ENCODE measurements around the gene TRIM61.

The TRIM61 gene

GRCh38 chr4:165011403-165011802 lies 33.9 kb upstream of the TRIM61 start:
- Histone ChIP-seq H3K79me2 (ENCODE audit: insufficient read depth, low read depth) (no peaks in the 10 kb centered on the region), H3K4me1 (ENCODE audit: low read depth, poor library complexity, severe bottlenecking) (no peaks in the 10 kb centered on the region), H3K27ac (no peak overlapping the region), H3K36me3 (ENCODE audit: insufficient read depth) (no peaks in the 10 kb centered on the region), H3K9ac (no peak overlapping the region), H3K4me3 (IDR thresholded peaks at IDR 0.05; ENCODE audit: insufficient read depth, low read depth, low read length) (no peak overlapping the region), H3K27me3 (ENCODE audit: insufficient read depth, low read depth) (no peaks in the 10 kb centered on the region), H3K4me2 (no peak overlapping the region), H2AFZ (ENCODE audit: low read depth) (no peak overlapping the region), H4K20me1 (ENCODE audit: insufficient read depth) (no peaks in the 10 kb centered on the region)
- no peak for TF ChIP-seq CTCF (conservative IDR thresholded peaks at IDR 0.05; ENCODE audit: low read depth, low read length)

- Histone ChIP-seq H3K4me2 (no peak overlapping the region), H4K20me1 (ENCODE audit: insufficient read depth) (no peaks in the 10 kb centered on the region), H3K27me3 (ENCODE audit: insufficient read depth, low read depth) (no peaks in the 10 kb centered on the region), H3K4me3 (IDR thresholded peaks at IDR 0.05; ENCODE audit: insufficient read depth, low read depth, low read length) (no peak overlapping the region), H3K27ac (no peak overlapping the region), H3K4me1 (ENCODE audit: low read depth, poor library complexity, severe bottlenecking) (no peaks in the 10 kb centered on the region), H3K36me3 (ENCODE audit: insufficient read depth) (no peaks in the 10 kb centered on the region), H2AFZ (ENCODE audit: low read depth) (no peak overlapping the region), H3K79me2 (ENCODE audit: insufficient read depth, low read depth) (no peaks in the 10 kb centered on the region), H3K9ac (no peak overlapping the region)
- TF ChIP-seq CTCF (conservative IDR thresholded peaks at IDR 0.05; ENCODE audit: low read depth, low read length), result no peak
Observed at GRCh38 chr4:165010991-165011390, 33.5 kb upstream of the TRIM61 start.

- H3K27me3 ChIP-seq (ENCODE audit: insufficient read depth, low read depth), result no peaks in the 10 kb centered on the region
- H3K79me2 ChIP-seq (ENCODE audit: insufficient read depth, low read depth), result no peaks in the 10 kb centered on the region
- H3K36me3 ChIP-seq (ENCODE audit: insufficient read depth), result no peaks in the 10 kb centered on the region
- no peak overlapping the region for H3K9ac ChIP-seq
- no peaks in the 10 kb centered on the region for H4K20me1 ChIP-seq (ENCODE audit: insufficient read depth)
- H3K4me2 ChIP-seq, result no peak overlapping the region
- H3K4me1 ChIP-seq (ENCODE audit: low read depth, poor library complexity, severe bottlenecking), result no peaks in the 10 kb centered on the region
- TF ChIP-seq CTCF (conservative IDR thresholded peaks at IDR 0.05; ENCODE audit: low read depth, low read length), result no peak
- no peak overlapping the region for H3K4me3 ChIP-seq (IDR thresholded peaks at IDR 0.05; ENCODE audit: insufficient read depth, low read depth, low read length)
- H2AFZ ChIP-seq (ENCODE audit: low read depth), result no peak overlapping the region
- H3K27ac ChIP-seq, result no peak overlapping the region
Observed at GRCh38 chr4:165010487-165010886, 33.0 kb upstream of the TRIM61 start.

DNA sequence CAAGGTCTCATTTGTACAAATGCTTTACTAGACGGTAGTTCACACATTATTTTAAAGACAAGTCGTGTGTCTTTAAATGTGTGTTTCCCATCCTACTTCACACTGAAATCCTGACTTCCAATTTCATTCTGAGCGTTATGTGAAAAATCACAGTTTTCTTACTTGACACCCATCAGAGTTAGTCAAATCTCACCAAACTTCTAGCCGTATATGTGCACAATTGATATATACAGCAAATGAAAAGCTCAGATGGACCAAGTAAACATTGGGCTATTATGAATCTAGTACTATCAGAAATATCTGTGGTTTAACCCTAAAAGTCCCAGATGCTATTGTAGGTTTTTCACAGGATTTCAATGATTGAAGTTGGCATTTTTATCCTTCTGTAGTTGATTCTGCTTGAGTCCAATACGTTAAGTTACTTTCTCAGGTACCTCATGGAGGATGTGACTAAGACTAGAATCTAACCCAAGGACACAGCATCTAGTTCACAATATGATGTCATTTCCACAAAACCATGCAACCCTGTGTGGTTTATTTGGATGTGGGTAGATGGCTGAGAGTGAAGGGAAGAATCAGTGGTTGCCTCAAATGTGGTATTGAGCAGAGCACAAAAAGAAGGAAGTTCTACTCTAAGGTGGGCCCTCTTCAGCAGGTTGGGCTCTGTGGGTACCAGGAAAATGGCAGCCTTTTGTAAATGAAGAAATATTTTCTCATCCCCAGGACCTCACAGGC lies 32.2 kb upstream of the TRIM61 start:
- Histone ChIP-seq H3K9ac (no peak overlapping the region), H2AFZ (ENCODE audit: low read depth) (no peak overlapping the region), H3K4me1 (ENCODE audit: low read depth, poor library complexity, severe bottlenecking) (no peaks in the 10 kb centered on the region), H3K27me3 (ENCODE audit: insufficient read depth, low read depth) (no peaks in the 10 kb centered on the region), H4K20me1 (ENCODE audit: insufficient read depth) (no peaks in the 10 kb centered on the region), H3K4me2 (no peak overlapping the region), H3K27ac (no peak overlapping the region), H3K4me3 (IDR thresholded peaks at IDR 0.05; ENCODE audit: insufficient read depth, low read depth, low read length) (no peak overlapping the region), H3K79me2 (ENCODE audit: insufficient read depth, low read depth) (no peaks in the 10 kb centered on the region), H3K36me3 (ENCODE audit: insufficient read depth) (no peaks in the 10 kb centered on the region)
- TF ChIP-seq CTCF (conservative IDR thresholded peaks at IDR 0.05; ENCODE audit: low read depth, low read length), result no peak
